ENCODE data around the gene ABCA1. TPM values are rescaled to one million over a fixed set of nuclear protein-coding genes. Genes with fewer than 3 reads are reported as not detected.

ABCA1 gene
- polyA plus RNA-seq, 3 donors = 2.0 to 5.1 (median 2.7) TPM

GRCh38 chr9:104798209-104798995, 129.6 kb downstream of the ABCA1 start:
- intact Hi-C loops (cut with micrococcal nuclease) = no loop called here
- H3K36me3 Mint-ChIP-seq = peaks cover 78 to 93% of the 10 kb centered on the region in 2 donors
- TF ChIP-seq CTCF (IDR thresholded peaks at IDR 0.05) = no peak

GRCh38 chr9:104795857-104796256, 132.1 kb downstream of the ABCA1 start:
- intact Hi-C loops (cut with micrococcal nuclease) = no loop called here
- H3K27ac Mint-ChIP-seq = peak overlapping the region in 1 of 7 donors; percentile 71

More at GRCh38 chr9:104798209-104798995, 129.6 kb downstream of the ABCA1 start:
- no peak overlapping the region for H3K4me3 ChIP-seq (replicated peaks in 1 of 3; ENCODE audit: low read depth in 2 of 3, low read length in 3 of 3)
- Mint-ChIP-seq H3K27ac (peak overlapping the region in 1 of 7 donors; percentile 53), H3K4me1 (peaks cover 32% of the 10 kb centered on the region), H3K4me3 (no peak overlapping the region), H3K9me3 (no peaks in the 10 kb centered on the region), H3K27me3 (ENCODE audit: low read depth in 3 of 3) (peaks cover 0 to 4% (median 0%) of the 10 kb centered on the region in 3 donors)
- H3K27ac ChIP-seq (ENCODE audit: low read depth in 1 of 2, low read length in 2 of 2) = no peak overlapping the region
- no peak overlapping the region for H3K9ac ChIP-seq (ENCODE audit: insufficient read depth, low read length, poor library complexity, severe bottlenecking)
- peaks cover 74 to 94% of the 10 kb centered on the region in 2 donors for H3K36me3 ChIP-seq (replicated peaks in 1 of 2; ENCODE audit: control insufficient read depth in 1 of 2, insufficient read depth in 2 of 2, low read length in 2 of 2)
- H2AFZ ChIP-seq (ENCODE audit: insufficient read depth, low read depth, low read length, poor library complexity, severe bottlenecking) = no peak overlapping the region
- no peaks in the 10 kb centered on the region for H4K20me1 ChIP-seq (ENCODE audit: insufficient read depth, low read length)
- H3K79me2 ChIP-seq (ENCODE audit: insufficient read depth, low read length) = no peaks in the 10 kb centered on the region
- H3K4me2 ChIP-seq (replicated peaks; ENCODE audit: extremely low read depth, low read length, poor library complexity, severe bottlenecking) = no peak overlapping the region
- WGBS (ENCODE audit: insufficient coverage) = 100% methylated on average over 3 of the region's 5 CpGs
- peaks cover 14 to 23% of the 10 kb centered on the region in 2 donors for H3K4me1 ChIP-seq (ENCODE audit: control insufficient read depth in 1 of 2, insufficient read depth in 2 of 2, low read length in 2 of 2)
- no peak for DNase-seq
- no peaks in the 10 kb centered on the region for H3K9me3 ChIP-seq (replicated peaks in 1 of 2; ENCODE audit: control insufficient read depth in 1 of 2, insufficient read depth in 1 of 2, low read length in 2 of 2)
- H3K27me3 ChIP-seq (ENCODE audit: control insufficient read depth in 2 of 2, insufficient read depth in 2 of 2, low read length in 2 of 2) = no peaks in the 10 kb centered on the region

More at GRCh38 chr9:104795857-104796256, 132.1 kb downstream of the ABCA1 start:
- no peaks in the 10 kb centered on the region for H3K9me3 ChIP-seq (replicated peaks in 1 of 2; ENCODE audit: control insufficient read depth in 1 of 2, insufficient read depth in 1 of 2, low read length in 2 of 2)
- Mint-ChIP-seq H3K4me1 (peaks cover 32% of the 10 kb centered on the region), H3K36me3 (peaks cover 79 to 93% of the 10 kb centered on the region in 2 donors), H3K27me3 (ENCODE audit: low read depth in 3 of 3) (peaks cover 0 to 1% (median 0%) of the 10 kb centered on the region in 3 donors), H3K4me3 (no peak overlapping the region), H3K9me3 (peaks cover 0 to 2% (median 0%) of the 10 kb centered on the region in 7 donors)
- H3K27me3 ChIP-seq (ENCODE audit: control insufficient read depth in 2 of 2, insufficient read depth in 2 of 2, low read length in 2 of 2) = no peaks in the 10 kb centered on the region
- TF ChIP-seq CTCF (IDR thresholded peaks at IDR 0.05) = no peak
- H3K4me2 ChIP-seq (replicated peaks; ENCODE audit: extremely low read depth, low read length, poor library complexity, severe bottlenecking) = no peak overlapping the region
- peak overlapping the region in 1 of 2 donors; percentile 74 for H3K27ac ChIP-seq (ENCODE audit: low read depth in 1 of 2, low read length in 2 of 2)
- H3K4me3 ChIP-seq (replicated peaks in 1 of 3; ENCODE audit: low read depth in 2 of 3, low read length in 3 of 3) = no peak overlapping the region
- no peak for DNase-seq
- H3K36me3 ChIP-seq (replicated peaks in 1 of 2; ENCODE audit: control insufficient read depth in 1 of 2, insufficient read depth in 2 of 2, low read length in 2 of 2) = peaks cover 73 to 94% of the 10 kb centered on the region in 2 donors
- WGBS (ENCODE audit: insufficient coverage) = 92% methylated on average over 2 of the region's 3 CpGs
- H3K9ac ChIP-seq (ENCODE audit: insufficient read depth, low read length, poor library complexity, severe bottlenecking) = no peak overlapping the region
- no peaks in the 10 kb centered on the region for H4K20me1 ChIP-seq (ENCODE audit: insufficient read depth, low read length)
- peak overlapping the region; percentile 3 for H2AFZ ChIP-seq (ENCODE audit: insufficient read depth, low read depth, low read length, poor library complexity, severe bottlenecking)
- H3K4me1 ChIP-seq (ENCODE audit: control insufficient read depth in 1 of 2, insufficient read depth in 2 of 2, low read length in 2 of 2) = peaks cover 14 to 23% of the 10 kb centered on the region in 2 donors
- no peaks in the 10 kb centered on the region for H3K79me2 ChIP-seq (ENCODE audit: insufficient read depth, low read length)

Data from CD14-positive monocyte (primary cell).